Measurements from ENCODE around the gene CLEC4F. TPM values are rescaled to one million over a fixed set of nuclear protein-coding genes. Genes with fewer than 3 reads are reported as not detected.

Gene CLEC4F
- total RNA-seq (2014; rRNA removed; shearing (Covaris generic); ENCODE audit: low replicate concordance), result not detected in 2 replicates

DNA sequence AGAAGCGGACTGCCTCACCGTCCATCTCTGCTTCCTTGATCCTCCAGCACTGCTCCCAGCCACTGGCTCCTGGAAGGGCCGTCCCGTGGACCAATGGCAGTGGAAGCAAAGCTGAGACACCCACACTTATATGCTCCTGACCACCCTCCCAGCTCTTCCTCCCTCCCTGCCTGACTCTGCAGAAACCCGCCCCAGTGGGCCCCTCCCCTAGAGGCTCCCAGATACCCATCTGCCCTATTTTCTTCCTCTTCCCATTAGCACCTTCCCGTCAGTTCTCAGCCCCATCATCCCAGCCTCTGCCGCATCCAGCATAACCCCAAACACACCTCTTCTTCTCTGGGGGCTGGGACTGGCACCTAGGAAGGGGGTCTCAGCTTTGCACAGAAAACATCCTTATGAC, at the start of gene CLEC4F:
Gene CLEC4F (minus strand): TSS at position 101 of the 400 bp plus-strand sequence. CDS start 76 bp downstream, at position 25.
- Histone ChIP-seq H3K79me2 (ENCODE audit: low read length) (no peaks in the 10 kb centered on the region), H3K4me2 (ENCODE audit: low read depth, low read length, poor library complexity, severe bottlenecking) (no peak within 1 kb of the TSS), H3K27me3 (ENCODE audit: low read length) (no peaks in the 10 kb centered on the region), H2AFZ (ENCODE audit: low read length) (no peak within 1 kb of the TSS), H4K20me1 (ENCODE audit: insufficient read depth, low read depth, low read length) (no peaks in the 10 kb centered on the region), H3K9ac (ENCODE audit: low read length) (no peak within 1 kb of the TSS), H3K9me2 (replicated peaks; ENCODE audit: insufficient read depth, low read length) (no peaks in the 10 kb centered on the region), H3K4me1 (ENCODE audit: low read length) (no peaks in the 10 kb centered on the region), H3K27ac (ENCODE audit: low read length) (no peak within 1 kb of the TSS), H3K36me3 (ENCODE audit: insufficient read depth, low read length) (no peaks in the 10 kb centered on the region), H3K4me3 (ENCODE audit: low read length) (no peak within 1 kb of the TSS), H3K9me3 (ENCODE audit: low read length) (no peaks in the 10 kb centered on the region)
- DNase-seq, result no peak

GRCh38 chr2:70868970-70869369, 48.6 kb upstream of the CLEC4F start:
- Histone ChIP-seq H3K27me3 (ENCODE audit: low read length) (no peaks in the 10 kb centered on the region), H3K79me2 (ENCODE audit: low read length) (no peaks in the 10 kb centered on the region), H3K9ac (ENCODE audit: low read length) (no peak overlapping the region), H3K36me3 (ENCODE audit: insufficient read depth, low read length) (no peaks in the 10 kb centered on the region), H3K4me3 (ENCODE audit: low read length) (no peak overlapping the region), H3K4me2 (ENCODE audit: low read depth, low read length, poor library complexity, severe bottlenecking) (no peak overlapping the region), H3K9me2 (replicated peaks; ENCODE audit: insufficient read depth, low read length) (no peaks in the 10 kb centered on the region), H4K20me1 (ENCODE audit: insufficient read depth, low read depth, low read length) (no peaks in the 10 kb centered on the region; the same call in 1 of the 2 replicates), H3K27ac (ENCODE audit: low read length) (no peak overlapping the region), H3K9me3 (ENCODE audit: low read length) (no peaks in the 10 kb centered on the region), H3K4me1 (ENCODE audit: low read length) (no peaks in the 10 kb centered on the region), H2AFZ (ENCODE audit: low read length) (no peak overlapping the region)
- DNase-seq, result peak; percentile 33

DNA sequence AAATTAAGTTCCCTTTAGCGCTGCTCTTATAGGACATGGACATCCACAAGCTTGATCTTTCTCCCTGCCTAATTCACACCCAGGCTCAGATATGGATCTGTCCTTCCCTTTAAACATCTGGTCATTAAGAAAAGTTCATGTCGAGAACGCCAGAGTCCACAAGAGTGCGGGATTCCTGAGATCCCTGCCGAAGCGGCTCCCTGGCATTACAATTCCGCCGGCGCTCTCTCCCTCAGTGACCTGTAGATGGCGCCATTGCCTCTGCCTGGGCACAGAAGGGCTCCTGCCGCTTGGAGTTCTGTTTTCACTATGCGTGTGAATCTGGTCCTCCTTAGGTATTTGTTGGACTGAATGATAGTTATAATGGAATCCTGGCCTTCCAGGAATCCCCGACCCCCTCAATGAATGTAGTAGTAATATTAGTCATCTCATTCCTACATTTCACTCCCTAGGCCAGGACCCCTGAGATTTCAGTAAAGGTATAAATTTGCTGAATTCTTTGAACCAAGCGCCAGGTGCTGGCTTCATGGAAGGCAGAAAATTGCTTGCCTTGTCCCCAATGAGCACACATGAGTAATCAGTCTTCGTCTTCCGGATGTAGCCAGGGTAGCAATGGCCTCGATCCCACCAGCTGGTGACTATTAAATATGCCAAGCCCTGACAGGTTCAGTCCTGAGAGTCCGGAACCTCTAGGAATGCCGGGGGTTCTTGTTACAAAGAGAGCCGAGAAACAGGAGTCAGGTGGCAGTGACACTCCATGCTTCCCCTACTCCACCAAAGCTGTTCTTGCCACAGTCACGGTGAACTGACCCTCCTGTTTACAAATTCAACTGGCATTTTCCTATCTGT, 41.6 kb upstream of the CLEC4F start:
- Histone ChIP-seq H4K20me1 (ENCODE audit: insufficient read depth, low read depth, low read length) (no peaks in the 10 kb centered on the region), H2AFZ (ENCODE audit: low read length) (no peak overlapping the region), H3K9me2 (replicated peaks; ENCODE audit: insufficient read depth, low read length) (no peaks in the 10 kb centered on the region), H3K4me3 (ENCODE audit: low read length) (no peak overlapping the region), H3K79me2 (ENCODE audit: low read length) (no peaks in the 10 kb centered on the region), H3K27me3 (ENCODE audit: low read length) (no peaks in the 10 kb centered on the region), H3K27ac (ENCODE audit: low read length) (no peak overlapping the region), H3K36me3 (ENCODE audit: insufficient read depth, low read length) (no peaks in the 10 kb centered on the region), H3K9ac (ENCODE audit: low read length) (no peak overlapping the region), H3K9me3 (ENCODE audit: low read length) (no peaks in the 10 kb centered on the region), H3K4me1 (ENCODE audit: low read length) (no peaks in the 10 kb centered on the region), H3K4me2 (ENCODE audit: low read depth, low read length, poor library complexity, severe bottlenecking) (no peak overlapping the region)
- peak; percentile 88 for DNase-seq

DNA sequence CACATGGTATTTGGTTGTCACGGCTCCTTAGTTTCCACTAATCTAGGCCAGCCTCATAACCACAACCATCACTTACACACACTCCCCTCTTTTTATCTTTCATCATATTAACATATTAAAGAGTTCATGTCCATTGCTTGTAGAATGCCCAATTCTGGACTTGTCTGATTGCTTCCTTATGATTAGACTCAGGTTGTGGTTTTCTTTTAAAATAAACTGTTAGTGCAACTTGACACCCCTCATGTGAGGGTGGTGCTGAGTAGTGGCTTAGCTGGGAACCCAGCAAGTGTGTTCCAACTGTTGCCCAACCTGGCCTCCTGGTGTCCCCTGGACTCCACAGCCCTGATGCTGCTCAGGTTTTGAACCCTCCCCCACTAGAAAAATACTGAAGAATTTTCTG, 35.3 kb upstream of the CLEC4F start:
- Histone ChIP-seq H3K9me2 (replicated peaks; ENCODE audit: insufficient read depth, low read length) (no peaks in the 10 kb centered on the region), H3K27ac (ENCODE audit: low read length) (no peak overlapping the region), H3K4me2 (ENCODE audit: low read depth, low read length, poor library complexity, severe bottlenecking) (no peak overlapping the region), H2AFZ (ENCODE audit: low read length) (no peak overlapping the region), H4K20me1 (ENCODE audit: insufficient read depth, low read depth, low read length) (no peaks in the 10 kb centered on the region), H3K79me2 (ENCODE audit: low read length) (no peaks in the 10 kb centered on the region), H3K9ac (ENCODE audit: low read length) (no peak overlapping the region), H3K4me1 (ENCODE audit: low read length) (no peaks in the 10 kb centered on the region), H3K27me3 (ENCODE audit: low read length) (no peaks in the 10 kb centered on the region), H3K9me3 (ENCODE audit: low read length) (no peaks in the 10 kb centered on the region), H3K4me3 (ENCODE audit: low read length) (no peak overlapping the region), H3K36me3 (ENCODE audit: insufficient read depth, low read length) (no peaks in the 10 kb centered on the region)
- DNase-seq, result peak; percentile 29

DNA sequence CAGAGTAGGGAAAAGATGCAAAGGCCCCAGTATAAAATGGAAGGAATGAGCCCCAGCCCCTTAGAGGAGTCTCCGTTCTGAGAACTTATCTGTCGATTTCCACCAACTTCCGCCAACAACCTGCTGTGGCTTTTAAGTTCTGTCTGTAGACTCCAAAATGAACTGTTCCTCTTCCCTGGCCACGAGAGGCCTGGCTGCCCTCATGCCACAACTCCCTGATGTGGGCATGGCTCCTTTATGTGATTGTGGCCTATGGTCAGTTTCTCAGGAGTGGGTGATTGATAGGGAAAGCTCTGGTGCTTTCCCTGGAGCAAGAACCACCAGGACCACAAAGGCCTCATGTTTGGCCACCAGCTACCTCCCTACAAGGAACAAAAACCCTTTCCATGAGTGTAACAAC, 34.0 kb upstream of the CLEC4F start:
- Histone ChIP-seq H3K27ac (ENCODE audit: low read length) (no peak overlapping the region), H3K79me2 (ENCODE audit: low read length) (no peaks in the 10 kb centered on the region), H3K4me2 (ENCODE audit: low read depth, low read length, poor library complexity, severe bottlenecking) (no peak overlapping the region), H3K36me3 (ENCODE audit: insufficient read depth, low read length) (no peaks in the 10 kb centered on the region), H3K9me2 (replicated peaks; ENCODE audit: insufficient read depth, low read length) (no peaks in the 10 kb centered on the region), H3K27me3 (ENCODE audit: low read length) (no peaks in the 10 kb centered on the region), H4K20me1 (ENCODE audit: insufficient read depth, low read depth, low read length) (no peaks in the 10 kb centered on the region), H3K4me3 (ENCODE audit: low read length) (no peak overlapping the region), H3K9ac (ENCODE audit: low read length) (no peak overlapping the region), H3K9me3 (ENCODE audit: low read length) (no peaks in the 10 kb centered on the region), H3K4me1 (ENCODE audit: low read length) (no peaks in the 10 kb centered on the region), H2AFZ (ENCODE audit: low read length) (no peak overlapping the region)
- DNase-seq, result no peak

DNA sequence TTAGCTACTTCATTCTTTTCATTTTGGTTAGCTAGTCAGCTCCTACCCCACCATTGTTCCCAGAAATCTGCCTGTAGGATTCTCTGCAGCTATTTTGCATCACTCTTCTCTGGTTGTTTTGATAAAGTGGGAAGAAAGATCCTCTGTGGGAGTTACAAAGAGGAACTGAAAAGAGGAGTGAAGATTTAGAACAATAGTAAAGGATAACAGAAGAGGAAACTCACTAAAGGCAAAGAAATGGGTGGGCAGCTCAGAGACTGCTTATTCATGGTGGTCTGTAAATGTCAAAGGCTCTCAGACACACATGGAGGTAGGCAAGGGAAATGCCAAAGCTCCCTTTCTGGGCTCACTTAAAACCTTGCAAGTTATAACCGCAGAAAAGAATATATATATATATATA, 32.4 kb upstream of the CLEC4F start:
- no peaks in the 10 kb centered on the region for H3K79me2 ChIP-seq (ENCODE audit: low read length)
- H4K20me1 ChIP-seq (ENCODE audit: insufficient read depth, low read depth, low read length), result no peaks in the 10 kb centered on the region
- H3K4me3 ChIP-seq (ENCODE audit: low read length), result no peak overlapping the region
- H3K27ac ChIP-seq (ENCODE audit: low read length), result no peak overlapping the region
- H3K27me3 ChIP-seq (ENCODE audit: low read length), result no peaks in the 10 kb centered on the region
- H3K4me1 ChIP-seq (ENCODE audit: low read length), result no peaks in the 10 kb centered on the region
- no peaks in the 10 kb centered on the region for H3K9me2 ChIP-seq (replicated peaks; ENCODE audit: insufficient read depth, low read length)
- no peak overlapping the region for H3K9ac ChIP-seq (ENCODE audit: low read length)
- no peak overlapping the region for H3K4me2 ChIP-seq (ENCODE audit: low read depth, low read length, poor library complexity, severe bottlenecking)
- H2AFZ ChIP-seq (ENCODE audit: low read length), result no peak overlapping the region
- H3K36me3 ChIP-seq (ENCODE audit: insufficient read depth, low read length), result no peaks in the 10 kb centered on the region
- H3K9me3 ChIP-seq (ENCODE audit: low read length), result no peaks in the 10 kb centered on the region
- DNase-seq, result no peak

DNA sequence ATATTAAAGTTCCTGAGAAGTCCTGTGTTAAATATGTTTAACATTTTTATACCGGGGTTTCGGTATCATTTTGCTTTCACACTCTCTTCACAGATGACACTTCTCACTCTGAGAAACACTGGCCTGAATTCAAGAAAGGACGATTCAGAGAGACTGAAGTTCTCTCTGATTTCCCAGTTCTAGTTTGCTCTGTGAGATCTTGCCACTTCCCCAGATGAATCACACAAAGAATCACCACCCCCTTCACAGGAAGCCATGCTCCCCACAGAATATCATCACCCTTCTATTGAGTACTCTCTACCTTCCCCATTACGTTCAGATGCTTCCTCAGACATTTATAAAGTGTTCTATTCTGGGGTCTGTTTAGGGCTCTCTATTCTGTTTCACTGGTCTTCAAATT, 31.3 kb upstream of the CLEC4F start:
- no peaks in the 10 kb centered on the region for H3K79me2 ChIP-seq (ENCODE audit: low read length)
- H3K9me3 ChIP-seq (ENCODE audit: low read length), result no peaks in the 10 kb centered on the region
- H3K27ac ChIP-seq (ENCODE audit: low read length), result no peak overlapping the region
- no peak overlapping the region for H3K4me2 ChIP-seq (ENCODE audit: low read depth, low read length, poor library complexity, severe bottlenecking)
- no peaks in the 10 kb centered on the region for H3K9me2 ChIP-seq (replicated peaks; ENCODE audit: insufficient read depth, low read length)
- no peak overlapping the region for H3K9ac ChIP-seq (ENCODE audit: low read length)
- H3K4me1 ChIP-seq (ENCODE audit: low read length), result no peaks in the 10 kb centered on the region
- H3K4me3 ChIP-seq (ENCODE audit: low read length), result no peak overlapping the region
- H3K27me3 ChIP-seq (ENCODE audit: low read length), result no peaks in the 10 kb centered on the region
- no peaks in the 10 kb centered on the region for H3K36me3 ChIP-seq (ENCODE audit: insufficient read depth, low read length)
- no peak for DNase-seq
- H4K20me1 ChIP-seq (ENCODE audit: insufficient read depth, low read depth, low read length), result no peaks in the 10 kb centered on the region
- H2AFZ ChIP-seq (ENCODE audit: low read length), result no peak overlapping the region

GRCh38 chr2:70850925-70851324, 30.5 kb upstream of the CLEC4F start:
- no peaks in the 10 kb centered on the region for H3K4me1 ChIP-seq (ENCODE audit: low read length)
- no peak overlapping the region for H3K4me3 ChIP-seq (ENCODE audit: low read length)
- no peaks in the 10 kb centered on the region for H3K36me3 ChIP-seq (ENCODE audit: insufficient read depth, low read length)
- no peak for DNase-seq
- H3K27ac ChIP-seq (ENCODE audit: low read length), result no peak overlapping the region
- no peaks in the 10 kb centered on the region for H3K9me3 ChIP-seq (ENCODE audit: low read length)
- H3K4me2 ChIP-seq (ENCODE audit: low read depth, low read length, poor library complexity, severe bottlenecking), result no peak overlapping the region
- no peaks in the 10 kb centered on the region for H4K20me1 ChIP-seq (ENCODE audit: insufficient read depth, low read depth, low read length)
- H3K9me2 ChIP-seq (replicated peaks; ENCODE audit: insufficient read depth, low read length), result no peaks in the 10 kb centered on the region
- H3K27me3 ChIP-seq (ENCODE audit: low read length), result no peaks in the 10 kb centered on the region
- no peak overlapping the region for H2AFZ ChIP-seq (ENCODE audit: low read length)
- no peak overlapping the region for H3K9ac ChIP-seq (ENCODE audit: low read length)
- no peaks in the 10 kb centered on the region for H3K79me2 ChIP-seq (ENCODE audit: low read length)

Measured in Karpas-422 (cell line).